T-cell (primary cell): ENCODE data around the gene SMC4. TPM values are rescaled to one million over a fixed set of nuclear protein-coding genes. Genes with fewer than 3 reads are reported as not detected.
A peak's percentile ranks its signal among the peaks of the same experiment; 100 is the strongest.

Source experiments
- ATAC-seq, 4 experiments: fragments of 200-7000 bp in 3 of 4; fragments of 150-1000 bp in 1 of 4; cut with Tn5 transposase; replicated peaks in 1 of 4; 1 replicate in 3 of 4; 2 replicates in 1 of 4; pipeline ENCODE4 v1.10.0; 2021; ENCODE audit warnings: moderate library complexity in 3 of 4, mild to moderate bottlenecking in 2 of 4, moderate number of reproducible peaks in 1 of 4
- CTCF ChIA-PET, 2 donors: fragments of 300-600 bp; sonication (Branson Sonifier 250); formaldehyde crosslinking; loops; one replicate each; lab custom pipeline; 2022; ENCODE audit warnings: antibody characterized with exemption in 2 of 2; lab: Charles Lee
- POLR2A ChIA-PET, 2 donors: fragments of 300-600 bp; sonication (Branson Sonifier 250); formaldehyde crosslinking; loops; one replicate each; lab custom pipeline; 2022; ENCODE audit warnings: antibody characterized with exemption in 2 of 2; lab: Charles Lee
- DNase-seq, 35 experiments: peaks; one replicate each; pipeline versions ENCODE4 v3.0.0 to v3.0.0-alpha.2; 2013 to 2023
- H3K27ac ChIP-seq: one replicate; pipeline ENCODE4 v1.5.1; 2013; ENCODE audit warnings: low read length
- H3K27me3 ChIP-seq, 2 experiments: replicated peaks in 1 of 2; 1 replicate in 1 of 2; 2 replicates in 1 of 2; pipeline versions ENCODE4 v1.6.1 to v1.7.0; 2013; ENCODE audit warnings: low read length in 1 of 2, mixed read lengths in 1 of 2; ENCODE audit not compliant: control insufficient read depth in 2 of 2, insufficient read depth in 2 of 2; ENCODE audit errors: extremely low read depth in 1 of 2
- H3K36me3 ChIP-seq, 2 donors: 1 replicate in 1 of 2; 2 replicates in 1 of 2; pipeline versions ENCODE4 v1.6.1 to v1.7.0; 2013; ENCODE audit warnings: low read length in 1 of 2; ENCODE audit not compliant: control insufficient read depth in 2 of 2, insufficient read depth in 1 of 2; ENCODE audit errors: extremely low read depth in 1 of 2
- H3K4me1 ChIP-seq, 2 experiments: 1 replicate in 1 of 2; 2 replicates in 1 of 2; pipeline versions ENCODE4 v1.6.1 to v1.7.0; 2013; ENCODE audit warnings: low read length in 2 of 2, mixed read lengths in 1 of 2; ENCODE audit not compliant: insufficient read depth in 2 of 2, control insufficient read depth in 1 of 2; ENCODE audit errors: extremely low read depth in 1 of 2
- H3K4me3 ChIP-seq, 2 donors: 1 replicate in 1 of 2; 2 replicates in 1 of 2; pipeline versions ENCODE4 v1.5.1 to v1.7.0; 2013; ENCODE audit warnings: mild to moderate bottlenecking in 2 of 2, low read length in 1 of 2, moderate library complexity in 1 of 2; ENCODE audit not compliant: control insufficient read depth in 1 of 2; ENCODE audit errors: extremely low read depth in 1 of 2
- H3K9me3 ChIP-seq: 2 replicates; pipeline ENCODE4 v1.7.0; 2013
- H3K27ac Mint-ChIP-seq, 2 donors: one replicate each; pipeline ENCODE4 v1.8.0; 2020 to 2021; ENCODE audit warnings: mild to moderate bottlenecking in 2 of 2, mixed read lengths in 2 of 2
- H3K27me3 Mint-ChIP-seq, 2 donors: one replicate each; pipeline ENCODE4 v1.8.0; 2021 to 2022; ENCODE audit warnings: mixed read lengths in 2 of 2
- H3K36me3 Mint-ChIP-seq: one replicate; pipeline ENCODE4 v1.8.0; 2021; ENCODE audit warnings: mixed read lengths
- H3K4me1 Mint-ChIP-seq, 3 donors: one replicate each; pipeline ENCODE4 v1.8.0; 2020 to 2022; ENCODE audit warnings: mixed read lengths in 3 of 3, mild to moderate bottlenecking in 1 of 3
- H3K4me3 Mint-ChIP-seq, 3 donors: one replicate each; pipeline ENCODE4 v1.8.0; 2020 to 2022; ENCODE audit warnings: mild to moderate bottlenecking in 3 of 3, mixed read lengths in 3 of 3, moderate library complexity in 3 of 3
- H3K9me3 Mint-ChIP-seq, 3 donors: one replicate each; pipeline ENCODE4 v1.8.0; 2020 to 2022; ENCODE audit warnings: mixed read lengths in 3 of 3
- WGBS: methylation state at CpG from one replicate; pipeline ENCODE4 v1.1.5; 2013; ENCODE audit warnings: missing lambda C conversion rate; ENCODE audit not compliant: insufficient coverage; 5-methylcytosine and 5-hydroxymethylcytosine counted together
- total RNA-seq, 35 experiments: library from RNA in 6 of 35; stranded (reverse) in 6 of 35; fragments of 120-200 nt in 1 of 35; gene quantifications; one replicate each; pipeline versions ENCODE4 v1.2.1 to v1.2.4 and lab custom pipeline; 2013 to 2026

The SMC4 gene
- total RNA-seq, 5 donors from 2014 or later (not counting 1 experiment from before 2014, with no cell fraction given) = 41.9 to 63.1 (median 51.2) TPM

DNA sequence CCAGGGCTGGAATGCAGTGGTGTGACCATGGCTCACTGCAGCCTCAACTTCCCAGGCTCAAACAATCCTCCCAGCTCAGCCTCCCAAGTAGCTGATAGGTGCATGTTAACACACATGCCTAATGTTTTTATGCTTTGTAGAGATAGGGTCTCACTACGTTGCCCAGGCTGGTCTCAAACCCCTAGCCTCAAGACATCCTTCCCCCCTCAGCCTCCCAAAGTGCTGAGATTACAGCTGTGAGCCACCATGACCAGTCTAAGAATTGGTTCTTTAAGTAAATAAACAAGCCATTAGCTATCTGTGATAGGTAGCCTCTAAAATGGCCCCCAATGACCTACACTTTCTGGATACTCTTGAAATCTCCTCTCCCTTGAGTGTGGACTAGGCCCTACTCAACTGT, 46.4 kb downstream of the SMC4 start:
- no peak overlapping the region for H3K27ac ChIP-seq
- WGBS = no CpG with 5 or more reads among the region's 1 CpG
- H3K4me1 ChIP-seq = peaks cover 7 to 26% of the 10 kb centered on the region in 2 experiments
- H3K27me3 ChIP-seq = peaks cover 0 to 4% of the 10 kb centered on the region in 2 experiments
- POLR2A ChIA-PET = interaction anchor here in 1 of 2 donors (0.7 kb wide), 1 partner anchor 443 kb away, joined by 13 read pairs; no protein-coding TSS in a partner anchor
- H3K27me3 Mint-ChIP-seq = no peaks in the 10 kb centered on the region
- CTCF ChIA-PET = no interaction called here
- H3K4me3 ChIP-seq = no peak overlapping the region
- H3K9me3 ChIP-seq = no peaks in the 10 kb centered on the region
- H3K27ac Mint-ChIP-seq = peak overlapping the region in 1 of 2 donors; percentile 28
- no peak for DNase-seq
- ATAC-seq = no peak
- H3K9me3 Mint-ChIP-seq = no peaks in the 10 kb centered on the region
- peaks cover 46 to 65% (median 61%) of the 10 kb centered on the region in 3 donors for H3K4me1 Mint-ChIP-seq
- no peaks in the 10 kb centered on the region for H3K36me3 ChIP-seq
- peaks cover 23% of the 10 kb centered on the region for H3K36me3 Mint-ChIP-seq
- H3K4me3 Mint-ChIP-seq = no peak overlapping the region

DNA sequence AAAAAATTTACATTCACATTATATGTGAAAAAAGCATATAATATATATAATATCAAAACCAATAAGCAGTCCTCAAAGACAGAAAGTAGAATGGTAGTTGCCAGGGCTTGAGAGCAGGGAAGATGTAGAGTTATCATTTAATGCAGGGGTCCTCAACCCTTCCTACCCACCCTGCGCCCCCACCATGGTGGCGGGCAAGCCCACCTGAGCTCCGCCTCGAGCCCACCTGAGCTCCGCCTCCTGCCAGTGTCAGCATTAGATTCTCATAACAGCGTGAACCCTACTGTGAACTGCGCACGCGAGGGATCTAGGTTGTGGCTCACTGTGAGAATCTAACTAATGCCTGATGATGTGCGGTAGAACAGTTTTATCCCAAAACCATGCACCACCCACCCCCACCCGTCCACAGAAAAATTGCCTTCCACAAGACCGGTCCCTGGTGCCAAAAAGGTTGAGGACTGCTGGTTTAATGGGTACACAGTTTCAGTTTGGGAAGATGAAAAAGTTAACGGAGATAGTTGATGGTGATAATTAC, 47.1 kb downstream of the SMC4 start:
- Mint-ChIP-seq H3K27me3 (no peaks in the 10 kb centered on the region), H3K36me3 (peaks cover 21% of the 10 kb centered on the region), H3K27ac (no peak overlapping the region), H3K4me1 (peaks cover 45 to 63% (median 58%) of the 10 kb centered on the region in 3 donors), H3K9me3 (no peaks in the 10 kb centered on the region), H3K4me3 (peak overlapping the region in 1 of 3 donors; percentile 34)
- Histone ChIP-seq H3K36me3 (no peaks in the 10 kb centered on the region), H3K4me3 (no peak overlapping the region), H3K9me3 (no peaks in the 10 kb centered on the region), H3K4me1 (peaks cover 7 to 26% of the 10 kb centered on the region in 2 experiments), H3K27ac (no peak overlapping the region), H3K27me3 (peaks cover 0 to 4% of the 10 kb centered on the region in 2 experiments)
- ChIA-PET CTCF (interaction anchor here in 1 of 2 donors (0.8 kb wide), 1 partner anchor 33 kb away, joined by 4 read pairs; no protein-coding TSS in a partner anchor), POLR2A (no interaction called here)
- no peak for ATAC-seq
- 98% methylated on average over 5 of the region's 13 CpGs for WGBS
- DNase-seq = no peak

DNA sequence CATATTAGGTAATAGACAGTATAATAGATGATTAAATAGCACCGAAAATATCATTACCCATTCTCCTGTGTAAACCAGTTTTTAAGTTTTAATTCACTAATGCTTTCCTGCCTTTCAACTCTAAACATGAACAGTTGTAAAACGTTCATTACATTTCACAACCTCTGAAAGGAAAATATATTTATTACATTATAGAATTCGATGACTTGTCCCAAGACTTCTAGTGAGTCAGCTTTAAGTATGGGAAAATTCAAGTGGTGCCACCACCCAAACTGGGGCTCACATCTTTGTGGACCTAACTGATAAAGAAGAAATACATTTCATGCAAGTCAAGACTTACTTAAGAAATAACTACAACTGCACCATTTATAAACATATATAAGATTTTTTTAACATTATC, 48.1 kb downstream of the SMC4 start:
- H3K4me1 Mint-ChIP-seq = peaks cover 38 to 55% (median 53%) of the 10 kb centered on the region in 3 donors
- WGBS = no CpG with 5 or more reads among the region's 3 CpGs
- peaks cover 17% of the 10 kb centered on the region for H3K36me3 Mint-ChIP-seq

DNA sequence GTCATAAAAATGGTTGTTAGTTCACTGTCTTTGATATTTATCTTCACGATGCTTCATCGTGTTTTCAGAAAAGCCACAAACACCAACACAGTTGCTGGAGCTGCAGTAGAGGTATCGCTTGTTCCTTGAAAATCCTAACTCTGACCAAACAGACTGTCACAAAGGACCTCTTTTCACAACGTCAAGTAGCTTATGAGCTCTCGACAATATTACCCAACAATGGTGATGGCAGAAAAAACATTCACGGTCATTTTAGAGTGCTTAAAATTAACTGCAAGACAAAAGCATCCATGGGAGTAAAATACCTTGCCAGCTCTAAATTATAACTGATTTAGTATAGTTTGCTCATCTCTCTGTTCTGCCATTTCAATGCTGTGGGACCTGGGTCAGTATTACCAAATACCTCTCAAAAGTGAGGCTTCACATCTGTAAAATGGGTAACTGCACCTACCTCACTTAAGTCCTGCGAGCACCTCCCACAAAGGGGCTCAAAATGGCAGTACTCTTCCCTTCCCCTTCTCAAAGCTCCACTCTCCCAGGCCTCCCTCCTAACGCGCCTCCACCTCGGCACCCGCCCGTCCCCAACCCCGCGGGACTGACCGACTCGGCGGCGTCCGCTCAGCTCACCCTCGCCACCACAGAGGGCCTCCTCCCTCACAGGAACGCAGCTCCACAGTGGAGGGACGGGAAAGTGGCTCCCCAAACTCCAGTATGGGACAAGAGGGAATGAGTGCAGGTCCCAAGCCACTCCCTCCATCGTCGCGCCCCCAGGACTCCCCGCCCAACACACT, 49.6 kb downstream of the SMC4 start:
- Mint-ChIP-seq H3K4me1 (peaks cover 38 to 54% (median 51%) of the 10 kb centered on the region in 3 donors), H3K27ac (peak overlapping the region; percentile 94 to 98), H3K27me3 (no peaks in the 10 kb centered on the region), H3K4me3 (peak overlapping the region; percentile 93 to 99 (median 97)), H3K9me3 (no peaks in the 10 kb centered on the region), H3K36me3 (peaks cover 11% of the 10 kb centered on the region)
- DNase-seq (peak in 22 of 35 experiments; percentile 6 to 65 (median 22)), ATAC-seq (peak; percentile 38 to 48 (median 44))
- ChIA-PET CTCF (interaction anchor here (0.5 to 2.5 kb wide), 10 partner anchors 9 to 1804 kb away, joined by 3 to 17 read pairs (median 4); partner anchors contain the start of genes GFM1 (in 1 of the 2), IL12A (in 1 of the 2) and KPNA4 (in 1 of the 2)), POLR2A (interaction anchor here (0.6 to 1.0 kb wide), 4 partner anchors 12 to 307 kb away, joined by 3 to 4 read pairs (median 3); partner anchors contain the start of gene PPM1L (in 1 of the 2))
- Histone ChIP-seq H3K4me1 (peaks cover 7 to 26% of the 10 kb centered on the region in 2 experiments), H3K9me3 (no peaks in the 10 kb centered on the region), H3K4me3 (peak overlapping the region; percentile 59 to 89), H3K27me3 (peaks cover 0 to 4% of the 10 kb centered on the region in 2 experiments), H3K27ac (peak overlapping the region; percentile 90), H3K36me3 (no peaks in the 10 kb centered on the region)
- 0% methylated on average over 20 of the region's 26 CpGs for WGBS

More for the DNA sequence above, 48.1 kb downstream of the SMC4 start:
- Mint-ChIP-seq H3K9me3 (no peaks in the 10 kb centered on the region), H3K27ac (no peak overlapping the region), H3K4me3 (no peak overlapping the region), H3K27me3 (no peaks in the 10 kb centered on the region)
- ATAC-seq = no peak
- ChIA-PET CTCF (no interaction called here), POLR2A (no interaction called here)
- H3K27me3 ChIP-seq = peaks cover 0 to 4% of the 10 kb centered on the region in 2 experiments
- no peak overlapping the region for H3K27ac ChIP-seq
- H3K36me3 ChIP-seq = no peaks in the 10 kb centered on the region
- no peak for DNase-seq
- peaks cover 7 to 26% of the 10 kb centered on the region in 2 experiments for H3K4me1 ChIP-seq
- H3K4me3 ChIP-seq = no peak overlapping the region
- H3K9me3 ChIP-seq = no peaks in the 10 kb centered on the region

DNA sequence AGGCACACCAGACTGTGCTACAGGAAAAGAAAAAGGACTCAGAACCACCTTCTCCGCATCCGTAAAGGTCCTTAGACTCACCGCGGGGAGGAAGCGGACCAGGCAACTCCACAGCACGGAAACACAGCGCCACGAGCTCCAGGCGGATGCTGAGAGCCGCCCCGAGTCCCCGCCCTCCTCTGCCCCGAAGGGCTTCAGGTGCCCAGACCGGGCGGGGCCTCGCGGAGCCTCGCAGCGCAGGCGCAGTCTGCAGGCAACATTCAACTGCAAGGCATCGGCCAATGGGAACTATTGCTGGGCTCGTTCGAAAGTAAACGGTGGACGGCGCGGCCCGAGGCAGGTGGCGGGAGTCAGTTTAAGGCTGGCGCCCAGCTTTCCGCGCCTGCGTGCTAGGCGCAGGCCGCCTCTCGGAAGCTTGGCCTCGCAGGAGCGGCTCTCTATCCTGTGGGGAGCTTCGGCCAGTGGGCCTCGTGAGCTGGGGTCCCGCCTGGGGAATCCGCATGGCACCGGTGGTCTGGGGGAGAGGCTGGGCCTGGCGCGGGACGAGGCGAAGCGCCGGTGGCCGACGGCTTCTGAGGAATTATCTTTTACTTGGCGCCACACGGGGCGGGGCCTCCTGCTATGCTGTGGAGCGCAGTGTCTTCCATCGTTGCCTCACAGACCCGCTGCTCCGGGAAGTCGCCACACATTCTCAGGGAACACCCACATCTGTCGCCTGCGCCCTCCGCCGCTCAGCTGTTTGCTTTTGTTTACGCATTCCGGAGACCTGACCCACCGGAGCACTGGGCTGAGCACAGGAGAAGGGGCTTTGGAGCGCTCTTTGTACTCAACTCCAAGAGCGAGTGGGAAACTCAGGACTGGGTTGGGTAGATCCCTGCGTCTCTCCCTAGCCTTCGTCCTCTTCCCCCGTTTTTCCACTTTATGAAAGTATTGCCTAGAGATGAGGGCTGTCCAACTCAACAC, 50.5 kb downstream of the SMC4 start, which contains the start of gene TRIM59:
Gene TRIM59, minus strand, starts transcription at position 151 of the 963 bp plus-strand sequence. CDS start 10,603 bp downstream, outside the sequence.
- Histone ChIP-seq H3K36me3 (no peaks in the 10 kb centered on the region), H3K4me3 (peak within 1 kb of the TSS; percentile 59 to 89), H3K27ac (peak within 1 kb of the TSS; percentile 90), H3K9me3 (no peaks in the 10 kb centered on the region), H3K27me3 (peaks cover 0 to 4% of the 10 kb centered on the region in 2 experiments), H3K4me1 (peaks cover 7 to 26% of the 10 kb centered on the region in 2 experiments)
- Mint-ChIP-seq H3K27ac (peak within 1 kb of the TSS; percentile 94 to 98), H3K4me1 (peaks cover 32 to 47% (median 46%) of the 10 kb centered on the region in 3 donors), H3K4me3 (peak within 1 kb of the TSS; percentile 93 to 99 (median 97)), H3K27me3 (no peaks in the 10 kb centered on the region), H3K36me3 (peaks cover 6% of the 10 kb centered on the region), H3K9me3 (no peaks in the 10 kb centered on the region)
- 15% methylated on average over 63 of the region's 71 CpGs for WGBS
- ATAC-seq = peak; percentile 95 to 98 (median 98)
- ChIA-PET POLR2A (interaction anchor here (0.6 to 1.0 kb wide), 5 partner anchors 10 to 306 kb away, joined by 3 to 4 read pairs (median 3); partner anchors contain the start of gene PPM1L (in 1 of the 2)), CTCF (interaction anchor here (0.7 to 2.5 kb wide), 8 partner anchors 10 to 1805 kb away, joined by 3 to 17 read pairs (median 6); partner anchors contain the start of genes GFM1 (in 1 of the 2), IL12A (in 1 of the 2) and KPNA4 (in 1 of the 2))
- peak; percentile 89 to 99 (median 96) for DNase-seq
